Activated T-cell treated with anti-CD3 and anti-CD28 coated beads for 24 hours (primary cell): ENCODE results near the gene EEIG1.

Source experiments
- DNase-seq: peaks from one replicate; pipeline ENCODE4 v3.0.0-alpha.2; 2020; ENCODE audit warnings: low read depth

The EEIG1 gene

DNA sequence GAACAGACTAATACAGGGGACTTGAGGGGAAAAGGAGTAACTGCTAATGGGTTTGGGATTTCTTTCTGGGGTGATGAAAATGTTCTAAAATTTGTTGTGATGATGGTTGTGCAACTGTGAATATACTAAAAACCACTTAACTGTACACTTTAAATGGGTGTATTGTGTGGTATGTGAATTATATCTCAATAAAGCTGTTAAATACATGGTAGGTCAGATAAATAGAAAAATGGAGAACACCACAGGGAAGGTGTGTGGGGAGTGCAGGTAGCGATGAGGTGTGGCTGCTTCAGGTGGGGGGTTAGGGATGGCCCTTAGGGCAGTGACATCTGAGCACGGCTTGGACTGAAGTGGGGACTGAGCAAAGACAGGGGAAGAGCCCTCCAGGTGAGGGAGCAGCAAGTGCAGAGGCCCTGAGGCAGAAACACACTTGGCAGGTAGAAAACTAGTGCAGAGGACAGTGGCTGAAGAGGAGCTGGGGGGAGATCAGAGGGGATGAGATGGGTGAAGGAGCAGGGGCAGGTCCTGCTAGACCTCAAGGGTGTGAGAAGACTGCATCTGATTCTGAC lies 20.9 kb downstream of the EEIG1 start:
- DNase-seq, result no peak

DNA sequence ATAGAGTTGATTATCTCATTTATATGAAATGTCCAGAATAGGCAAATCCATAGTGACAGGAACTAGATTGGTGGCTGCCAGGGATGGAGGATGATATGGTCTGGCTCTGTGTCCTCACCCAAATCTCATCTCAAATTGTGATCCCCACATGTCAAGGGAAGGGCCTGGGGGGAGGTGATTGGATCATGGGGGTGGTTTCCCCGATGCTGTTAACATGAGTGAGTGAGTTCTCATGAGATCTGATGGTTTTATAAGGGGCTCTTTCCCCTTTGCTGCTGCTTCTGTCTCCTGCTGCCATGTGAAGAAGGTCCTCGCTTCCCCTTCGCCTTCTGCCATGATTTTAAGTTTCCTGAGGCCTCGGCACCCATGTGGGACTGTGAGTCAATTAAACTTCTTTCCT lies 21.4 kb downstream of the EEIG1 start:
- no peak for DNase-seq

GRCh38 chr9:127958728-127959127 lies 22.1 kb downstream of the EEIG1 start:
- DNase-seq, result no peak

DNA sequence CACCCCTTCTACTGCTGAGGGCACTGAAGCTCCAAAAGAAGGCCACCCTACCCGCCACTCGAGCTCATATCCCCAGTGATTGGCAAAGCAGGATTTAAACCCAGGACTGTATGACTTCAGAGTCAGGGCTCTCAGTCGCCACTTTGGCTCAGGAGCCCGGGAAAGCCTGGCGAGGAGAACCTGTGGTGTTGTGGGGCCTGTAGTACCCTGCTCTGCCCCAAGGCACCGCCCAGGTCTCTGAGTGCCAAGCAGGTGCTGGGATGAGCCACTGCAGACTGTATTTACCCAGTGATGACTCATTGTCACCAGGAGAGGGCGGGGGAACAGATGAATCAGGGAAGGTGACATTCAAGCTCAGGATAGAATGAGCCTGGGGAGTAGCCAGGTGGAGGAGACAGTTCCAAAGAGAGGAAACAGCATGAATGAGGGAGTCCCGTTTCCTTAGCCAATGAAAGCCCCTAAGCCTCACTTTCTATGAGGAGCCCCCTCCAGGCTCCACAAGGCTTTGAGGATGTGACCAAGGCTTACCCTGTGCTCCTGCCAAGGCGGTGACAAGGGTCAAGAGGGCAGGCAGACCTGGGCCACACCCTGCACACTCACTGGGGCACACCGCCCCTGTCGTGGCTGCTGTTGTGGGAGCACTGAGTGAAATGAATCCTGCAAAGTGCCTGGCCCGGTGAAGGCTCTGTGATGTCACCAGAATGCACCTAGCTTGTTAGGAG lies 25.3 kb downstream of the EEIG1 start:
- peak; percentile 80 for DNase-seq

- DNase-seq, result no peak
Observed at GRCh38 chr9:127954831-127955293, 25.9 kb downstream of the EEIG1 start.

- no peak for DNase-seq
Observed at GRCh38 chr9:127953768-127954505, 26.9 kb downstream of the EEIG1 start.

DNA sequence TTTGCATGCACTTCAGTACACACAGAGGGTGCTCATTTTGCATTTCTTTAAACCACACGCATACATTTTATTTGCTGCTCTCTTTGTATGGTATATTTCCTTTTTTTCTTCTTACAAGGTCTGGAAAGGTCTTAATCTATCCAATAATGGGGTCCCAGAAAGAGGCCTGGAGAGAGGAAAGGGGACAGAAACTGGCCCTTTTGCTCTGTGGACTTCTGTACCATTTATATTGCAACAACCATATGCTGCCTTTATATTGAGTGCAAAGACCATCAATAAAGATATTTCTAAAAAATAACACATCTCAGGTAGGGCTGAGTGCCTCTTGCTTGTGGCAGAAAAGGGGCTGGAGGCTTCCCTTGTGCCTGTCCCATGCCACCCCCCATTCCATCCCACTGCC lies 27.6 kb downstream of the EEIG1 start:
- no peak for DNase-seq

DNA sequence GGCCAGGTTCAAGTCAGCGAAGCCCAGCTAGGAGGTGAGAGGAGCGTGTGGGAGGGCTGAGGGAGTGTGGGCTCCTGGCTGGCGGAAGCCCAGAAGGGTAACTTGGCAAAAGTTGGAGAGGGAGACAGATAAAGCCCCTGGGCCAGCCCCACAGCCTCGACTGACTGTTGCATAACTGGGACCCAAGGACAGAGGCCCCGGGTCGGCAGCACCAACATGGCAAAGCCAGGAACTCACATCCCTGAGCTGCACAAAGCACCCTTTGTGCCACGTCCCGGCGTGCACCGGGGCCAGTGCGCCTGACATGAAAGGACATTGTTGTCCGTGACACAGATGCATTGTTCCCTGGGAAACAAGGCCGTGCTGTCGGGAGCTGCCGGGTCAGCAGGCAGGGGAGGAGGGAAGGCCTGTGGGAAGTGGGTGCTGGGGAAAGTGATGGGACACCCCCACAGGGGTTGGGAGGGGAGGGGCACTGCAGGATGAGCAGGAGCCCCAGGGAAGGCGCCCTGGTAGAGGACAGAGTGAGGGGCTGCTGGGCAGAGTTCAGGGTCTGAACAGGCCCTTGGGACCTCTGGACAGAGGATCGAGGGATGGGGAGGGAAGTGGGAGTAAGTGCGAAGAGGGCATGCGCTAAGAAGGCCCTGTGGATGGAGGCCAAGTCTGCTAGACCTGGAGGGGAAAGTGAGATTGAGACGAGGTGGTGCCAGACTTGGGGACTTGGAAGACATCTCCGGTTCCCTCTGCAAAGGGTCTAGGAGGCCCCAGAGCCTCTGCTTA lies 30.1 kb downstream of the EEIG1 start:
- no peak for DNase-seq

DNA sequence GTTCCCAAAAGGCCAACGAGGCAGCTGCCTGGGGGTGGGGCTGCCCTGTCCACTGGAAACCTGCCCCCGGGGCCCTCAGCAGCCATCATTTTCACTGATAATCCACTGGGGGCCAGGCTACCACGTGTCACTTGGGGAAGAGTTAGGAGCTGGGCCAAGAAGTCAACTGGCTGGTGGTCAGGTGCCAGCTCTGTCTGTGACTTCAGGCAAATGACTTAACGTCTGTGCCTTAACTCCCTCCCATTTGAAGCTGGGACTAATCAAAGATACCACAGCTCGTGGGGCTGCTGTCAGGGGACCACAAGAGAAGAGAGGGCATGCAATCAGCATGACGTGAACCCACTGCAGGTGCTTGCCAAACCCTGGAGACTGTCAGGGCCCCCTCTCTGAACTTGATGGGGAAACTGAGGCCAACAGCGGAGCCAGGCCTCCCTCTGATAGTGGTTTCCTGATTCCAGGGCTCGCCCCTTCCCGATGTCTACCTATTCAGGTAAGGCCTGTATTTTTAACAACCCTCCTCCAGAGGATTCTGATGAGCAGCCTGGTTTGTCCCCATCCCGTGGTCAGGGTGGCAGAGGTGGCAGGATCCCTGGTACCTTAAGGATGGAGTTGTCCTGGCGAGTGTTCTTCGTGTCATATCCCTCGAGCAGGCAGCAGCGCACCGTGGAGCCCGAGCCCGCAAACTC lies 30.8 kb downstream of the EEIG1 start:
- no peak for DNase-seq

DNA sequence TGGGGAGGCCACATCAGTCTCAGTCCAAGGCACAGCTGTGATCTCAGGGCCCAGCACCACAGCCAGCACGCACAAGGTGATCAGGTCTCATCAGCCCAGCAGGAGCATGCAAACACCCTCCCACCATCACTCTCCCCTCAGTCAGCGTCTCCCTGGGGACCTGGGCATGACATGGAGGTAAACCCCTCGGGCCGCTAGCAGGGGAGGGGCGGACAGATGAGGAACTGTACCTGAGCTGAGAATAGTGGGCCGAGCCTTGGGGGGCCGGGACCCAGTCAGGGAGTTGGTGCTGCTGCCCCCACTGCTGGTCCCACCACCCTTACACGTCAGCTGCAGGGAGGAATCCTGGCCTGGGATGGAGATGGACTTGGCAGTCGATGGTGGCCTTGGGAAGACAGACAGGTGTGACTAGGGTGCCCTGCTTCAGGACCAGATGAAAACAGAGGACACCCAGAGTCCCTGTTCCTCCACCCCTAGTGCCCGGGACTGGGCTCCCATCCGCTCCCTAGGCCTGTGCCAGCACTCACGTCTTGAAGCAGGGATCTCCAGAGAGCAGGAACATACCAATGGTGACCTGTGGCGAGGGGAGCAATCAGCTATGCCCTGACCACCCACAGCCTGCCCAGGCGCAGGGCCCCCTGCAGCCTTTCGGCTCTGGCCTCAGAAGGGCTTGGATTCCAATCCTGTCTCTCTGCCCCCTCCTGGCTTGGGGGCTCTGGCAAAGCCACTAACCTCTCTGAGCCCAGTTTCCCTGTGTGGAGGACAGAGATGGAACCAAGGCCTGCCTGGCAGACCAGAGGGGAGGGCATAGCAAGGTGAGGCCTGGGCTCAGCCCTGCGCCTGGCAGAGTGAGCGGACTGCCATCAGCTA lies 32.7 kb downstream of the EEIG1 start:
- no peak for DNase-seq

DNA sequence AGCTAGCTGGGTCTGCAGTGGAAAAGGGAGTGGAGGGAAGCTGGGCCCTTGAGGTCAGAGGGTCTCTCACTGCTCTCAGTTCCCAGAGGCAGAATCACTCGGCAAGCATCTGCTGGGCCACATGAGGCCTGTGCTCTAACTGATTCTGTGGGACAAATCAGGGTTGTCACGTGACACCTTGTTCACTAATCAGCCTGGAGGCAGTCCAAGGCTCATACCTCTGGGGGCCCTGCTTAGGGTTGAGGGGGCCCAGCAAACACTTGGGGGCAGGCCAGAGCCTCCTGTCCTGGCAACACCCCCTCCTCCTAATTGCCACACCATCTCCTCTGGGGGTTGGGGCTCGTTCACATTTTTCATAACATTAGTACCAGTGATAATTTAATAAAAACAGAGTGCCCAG lies 34.1 kb downstream of the EEIG1 start:
- no peak for DNase-seq

DNA sequence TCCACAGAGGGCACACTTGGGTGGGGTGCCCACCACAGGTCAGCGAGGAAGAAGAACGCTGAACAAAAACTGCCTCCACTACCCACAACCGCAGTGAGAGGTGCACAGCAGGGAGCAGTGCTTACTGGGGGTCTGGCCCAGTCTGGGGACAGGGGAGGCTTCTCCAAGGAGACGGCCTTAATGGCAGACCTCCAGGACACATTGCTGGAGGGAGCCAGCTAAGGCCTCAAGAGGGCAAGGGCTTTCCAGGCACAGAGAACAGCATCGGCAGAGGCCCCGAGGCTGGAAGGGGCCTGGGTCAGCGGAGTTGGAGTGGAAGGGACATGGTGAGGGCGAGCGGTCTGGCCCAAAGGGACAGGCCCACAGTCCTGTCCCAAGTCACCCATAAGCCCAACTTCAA lies 34.8 kb downstream of the EEIG1 start:
- DNase-seq, result no peak

- no peak for DNase-seq
Observed at GRCh38 chr9:127945338-127945737, 35.5 kb downstream of the EEIG1 start.

GRCh38 chr9:127944586-127945218 lies 36.1 kb downstream of the EEIG1 start:
- DNase-seq, result no peak

GRCh38 chr9:127943731-127944144 lies 37.1 kb downstream of the EEIG1 start:
- peak; percentile 74 for DNase-seq

- no peak for DNase-seq
Observed at GRCh38 chr9:127943011-127943662, 37.7 kb downstream of the EEIG1 start.

GRCh38 chr9:127942216-127943010 lies 38.4 kb downstream of the EEIG1 start:
- DNase-seq, result no peak

DNA sequence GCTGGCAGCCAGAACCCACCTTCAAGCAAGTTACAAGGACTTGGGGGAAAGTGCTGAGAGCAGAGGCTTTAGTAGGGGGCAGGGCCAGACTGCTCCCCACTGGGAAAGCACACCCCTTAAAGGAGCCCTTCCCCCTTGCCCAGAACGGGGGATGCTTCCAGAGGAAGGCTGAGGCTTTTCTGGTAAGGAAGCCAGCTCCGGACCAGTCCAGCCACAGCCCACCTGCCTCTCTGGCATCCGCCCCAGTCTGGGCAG lies 38.9 kb downstream of the EEIG1 start:
- no peak for DNase-seq
